ENCODE results near the gene YDJC.

Gene YDJC

DNA sequence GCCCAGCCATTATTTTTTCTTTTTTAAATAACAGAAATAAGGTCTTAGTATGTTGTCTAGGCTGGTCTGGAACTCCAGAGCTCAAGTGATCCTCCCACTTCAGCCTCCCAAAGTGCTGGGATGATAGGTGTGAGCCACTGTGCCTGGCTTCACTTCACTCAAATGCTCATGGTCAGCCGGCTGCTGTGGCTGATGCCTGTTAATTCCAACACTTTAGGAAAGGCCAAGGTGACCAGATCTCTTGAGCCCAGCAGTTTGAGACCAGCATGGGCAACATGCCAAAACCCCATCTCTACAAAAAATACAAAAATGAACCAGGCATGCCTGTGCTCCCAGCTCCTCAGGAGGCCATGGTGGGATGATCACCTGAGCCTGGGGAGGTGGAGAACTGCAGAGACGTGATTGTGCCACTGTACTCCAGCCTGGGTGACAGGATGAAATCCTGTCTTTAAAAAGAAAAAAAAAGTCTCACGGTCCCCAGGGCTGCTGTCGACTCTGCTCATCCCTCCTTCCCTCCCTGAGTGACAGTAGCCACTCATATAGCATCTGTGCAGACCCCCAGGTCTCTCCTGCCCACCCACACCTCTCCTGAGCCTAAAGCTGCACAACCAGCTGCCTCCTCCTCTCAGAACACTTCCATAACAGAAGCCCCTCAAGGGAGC is 3.6 kb downstream of the YDJC start:
- peaks cover 5% of the 10 kb centered on the region for H3K27me3 ChIP-seq (ENCODE audit: insufficient read depth, low read length, poor library complexity, severe bottlenecking)
- peaks cover 45% of the 10 kb centered on the region; the same call in 1 of the 2 replicates for H3K36me3 ChIP-seq (ENCODE audit: insufficient read depth, low read length)
- H3K9me3 ChIP-seq (ENCODE audit: insufficient read depth, low read depth, low read length): no peaks in the 10 kb centered on the region
- H4K20me1 ChIP-seq (ENCODE audit: insufficient read depth, low read length, poor library complexity, severe bottlenecking): peaks cover 69% of the 10 kb centered on the region
- H3K9ac ChIP-seq (ENCODE audit: low read depth, low read length, poor library complexity, severe bottlenecking): no peak overlapping the region
- H3K4me3 ChIP-seq (ENCODE audit: low read length, poor library complexity, severe bottlenecking): no peak overlapping the region
- no peak overlapping the region for H2AFZ ChIP-seq (ENCODE audit: low read length)
- peaks cover 13% of the 10 kb centered on the region for H3K4me1 ChIP-seq (ENCODE audit: insufficient read depth, low read length, poor library complexity, severe bottlenecking)
- H3K4me2 ChIP-seq (ENCODE audit: low read depth, low read length, poor library complexity, severe bottlenecking): peak overlapping the region; percentile 93
- TF ChIP-seq EZH2phosphoT487 (IDR thresholded peaks at IDR 0.05; ENCODE audit: borderline replicate concordance): no peak
- TF ChIP-seq, protein P1, sequence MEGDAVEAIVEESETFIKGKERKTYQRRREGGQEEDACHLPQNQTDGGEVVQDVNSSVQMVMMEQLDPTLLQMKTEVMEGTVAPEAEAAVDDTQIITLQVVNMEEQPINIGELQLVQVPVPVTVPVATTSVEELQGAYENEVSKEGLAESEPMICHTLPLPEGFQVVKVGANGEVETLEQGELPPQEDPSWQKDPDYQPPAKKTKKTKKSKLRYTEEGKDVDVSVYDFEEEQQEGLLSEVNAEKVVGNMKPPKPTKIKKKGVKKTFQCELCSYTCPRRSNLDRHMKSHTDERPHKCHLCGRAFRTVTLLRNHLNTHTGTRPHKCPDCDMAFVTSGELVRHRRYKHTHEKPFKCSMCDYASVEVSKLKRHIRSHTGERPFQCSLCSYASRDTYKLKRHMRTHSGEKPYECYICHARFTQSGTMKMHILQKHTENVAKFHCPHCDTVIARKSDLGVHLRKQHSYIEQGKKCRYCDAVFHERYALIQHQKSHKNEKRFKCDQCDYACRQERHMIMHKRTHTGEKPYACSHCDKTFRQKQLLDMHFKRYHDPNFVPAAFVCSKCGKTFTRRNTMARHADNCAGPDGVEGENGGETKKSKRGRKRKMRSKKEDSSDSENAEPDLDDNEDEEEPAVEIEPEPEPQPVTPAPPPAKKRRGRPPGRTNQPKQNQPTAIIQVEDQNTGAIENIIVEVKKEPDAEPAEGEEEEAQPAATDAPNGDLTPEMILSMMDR (conservative IDR thresholded peaks at IDR 0.05; ENCODE audit: low read length): no peak
- H3K79me2 ChIP-seq (ENCODE audit: insufficient read depth, low read length): peaks cover 72% of the 10 kb centered on the region
- peaks cover 5% of the 10 kb centered on the region; the same call in 1 of the 2 replicates for H3F3A ChIP-seq (ENCODE audit: low read depth)
- no peaks in the 10 kb centered on the region for H3K9me2 ChIP-seq (replicated peaks; ENCODE audit: low read depth, low read length)

DNA sequence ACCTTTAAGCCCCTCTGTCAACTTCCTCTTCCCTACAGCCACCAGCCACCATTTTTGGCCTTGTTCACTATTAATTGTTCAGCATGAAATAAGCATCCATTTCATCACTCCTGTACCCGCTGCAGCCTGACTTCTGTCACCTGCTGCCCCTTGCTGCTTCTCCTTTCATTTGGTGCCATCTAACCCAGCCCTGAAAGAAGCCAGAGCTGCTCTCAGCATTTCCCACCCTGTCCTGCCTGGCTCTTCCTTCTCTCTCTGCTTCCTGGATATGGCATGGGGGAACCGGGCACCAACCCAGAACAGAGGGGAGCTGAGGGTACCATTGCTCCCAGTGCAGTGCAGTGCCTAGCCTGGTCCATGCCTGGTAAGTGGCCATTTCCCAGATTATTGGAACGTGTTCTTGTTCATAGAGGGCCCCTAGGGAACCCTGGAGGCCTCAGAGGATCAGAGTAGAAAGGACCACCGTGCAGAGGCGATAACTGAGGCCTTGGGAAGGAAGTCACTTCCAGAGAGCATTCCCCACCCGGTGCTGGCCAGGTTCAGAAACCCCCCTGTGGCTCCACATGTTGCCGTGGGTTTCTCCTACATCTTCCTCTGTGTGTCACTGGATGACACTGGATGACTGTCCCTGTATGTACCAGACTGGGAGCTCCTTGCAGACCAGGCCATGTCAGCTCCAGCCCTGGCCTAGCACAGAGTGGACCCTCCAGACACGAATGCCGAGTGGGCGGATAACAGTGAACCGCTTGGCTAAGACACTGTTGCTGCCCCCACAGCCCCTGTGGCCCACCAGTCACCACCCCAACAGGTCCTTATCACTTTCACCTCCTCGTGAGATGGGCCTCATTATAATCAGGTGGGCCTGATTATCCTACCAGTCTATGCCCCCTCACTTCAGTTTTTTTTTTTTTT is 4.7 kb downstream of the YDJC start:
- peaks cover 77% of the 10 kb centered on the region for H4K20me1 ChIP-seq (ENCODE audit: insufficient read depth, low read length, poor library complexity, severe bottlenecking)
- H3K9me3 ChIP-seq (ENCODE audit: insufficient read depth, low read depth, low read length): no peaks in the 10 kb centered on the region
- H3K4me1 ChIP-seq (ENCODE audit: insufficient read depth, low read length, poor library complexity, severe bottlenecking): peaks cover 13% of the 10 kb centered on the region
- H3F3A ChIP-seq (ENCODE audit: low read depth): peaks cover 5% of the 10 kb centered on the region; the same call in 1 of the 2 replicates
- peaks cover 81% of the 10 kb centered on the region for H3K79me2 ChIP-seq (ENCODE audit: insufficient read depth, low read length)
- H2AFZ ChIP-seq (ENCODE audit: low read length): no peak overlapping the region
- H3K27me3 ChIP-seq (ENCODE audit: insufficient read depth, low read length, poor library complexity, severe bottlenecking): peaks cover 5% of the 10 kb centered on the region
- no peak overlapping the region for H3K4me3 ChIP-seq (ENCODE audit: low read length, poor library complexity, severe bottlenecking)
- TF ChIP-seq, protein P1 (conservative IDR thresholded peaks at IDR 0.05; ENCODE audit: low read length): no peak
- TF ChIP-seq EZH2phosphoT487 (IDR thresholded peaks at IDR 0.05; ENCODE audit: borderline replicate concordance): no peak
- H3K9me2 ChIP-seq (replicated peaks; ENCODE audit: low read depth, low read length): no peaks in the 10 kb centered on the region
- no peak overlapping the region for H3K9ac ChIP-seq (ENCODE audit: low read depth, low read length, poor library complexity, severe bottlenecking)
- H3K36me3 ChIP-seq (ENCODE audit: insufficient read depth, low read length): peaks cover 55% of the 10 kb centered on the region; the same call in 1 of the 2 replicates
- no peak overlapping the region for H3K4me2 ChIP-seq (ENCODE audit: low read depth, low read length, poor library complexity, severe bottlenecking)

DNA sequence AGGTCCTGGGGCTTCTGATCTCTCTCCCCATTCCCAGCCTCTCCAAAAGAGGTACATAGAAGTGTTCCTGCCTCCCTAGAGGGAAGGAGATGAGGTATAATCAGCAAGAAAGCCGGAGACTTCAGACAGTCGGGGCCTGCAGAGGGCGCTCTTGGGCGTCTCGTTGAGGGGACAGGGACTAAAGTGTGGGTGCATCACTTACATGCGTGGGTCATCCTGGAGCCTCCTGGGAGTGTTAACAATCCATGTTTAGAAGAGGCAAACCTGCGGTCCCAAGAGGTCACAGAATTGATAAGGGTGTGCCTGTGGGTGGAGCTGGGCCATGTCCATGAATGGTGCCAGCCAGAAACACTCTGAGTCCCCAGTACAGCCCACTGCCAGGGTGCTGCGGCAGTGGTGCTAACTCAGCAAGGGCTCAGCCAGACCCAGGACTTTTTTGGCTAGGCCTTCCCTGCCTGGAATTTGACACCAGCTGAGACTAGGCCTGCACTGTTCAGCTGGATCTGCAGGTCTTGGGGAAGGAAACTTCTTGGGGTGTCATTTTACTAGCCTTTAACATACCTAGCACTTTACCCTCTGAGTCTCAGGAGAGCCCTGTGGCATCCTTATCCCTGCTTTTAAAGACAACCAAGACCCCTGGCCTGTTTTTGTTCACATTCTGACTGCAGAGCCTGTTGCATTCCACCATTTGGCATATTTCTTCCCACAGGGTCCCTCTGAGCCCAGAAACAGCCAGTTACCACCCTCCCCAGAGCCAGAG is 5.5 kb downstream of the YDJC start:
- Histone ChIP-seq H3F3A (ENCODE audit: low read depth) (peaks cover 5% of the 10 kb centered on the region; the same call in 1 of the 2 replicates), H3K36me3 (ENCODE audit: insufficient read depth, low read length) (peaks cover 61% of the 10 kb centered on the region; the same call in 1 of the 2 replicates), H3K9me2 (replicated peaks; ENCODE audit: low read depth, low read length) (no peaks in the 10 kb centered on the region), H3K79me2 (ENCODE audit: insufficient read depth, low read length) (peaks cover 85% of the 10 kb centered on the region), H3K9ac (ENCODE audit: low read depth, low read length, poor library complexity, severe bottlenecking) (no peak overlapping the region), H3K4me2 (ENCODE audit: low read depth, low read length, poor library complexity, severe bottlenecking) (no peak overlapping the region), H3K4me3 (ENCODE audit: low read length, poor library complexity, severe bottlenecking) (no peak overlapping the region), H3K27me3 (ENCODE audit: insufficient read depth, low read length, poor library complexity, severe bottlenecking) (no peaks in the 10 kb centered on the region), H2AFZ (ENCODE audit: low read length) (no peak overlapping the region), H3K4me1 (ENCODE audit: insufficient read depth, low read length, poor library complexity, severe bottlenecking) (peaks cover 13% of the 10 kb centered on the region), H4K20me1 (ENCODE audit: insufficient read depth, low read length, poor library complexity, severe bottlenecking) (peaks cover 82% of the 10 kb centered on the region), H3K9me3 (ENCODE audit: insufficient read depth, low read depth, low read length) (no peaks in the 10 kb centered on the region)
- TF ChIP-seq EZH2phosphoT487 (IDR thresholded peaks at IDR 0.05; ENCODE audit: borderline replicate concordance): no peak
- TF ChIP-seq, protein P1 (conservative IDR thresholded peaks at IDR 0.05; ENCODE audit: low read length): peak; percentile 88

All from Loucy (cell line).